Panc1 (cell line): ENCODE results near the gene MREG. TPM values are rescaled to one million over a fixed set of nuclear protein-coding genes. Genes with fewer than 3 reads are reported as not detected.

Experiments
- ATAC-seq: fragments of 200-7000 bp; cut with Tn5 transposase; 2 replicates; pipeline ENCODE4 v1.9.1; 2020; ENCODE audit warnings: mild to moderate bottlenecking, moderate library complexity
- BruUV-seq: library from RNA; stranded (reverse); fragments of 400-500 nt; replicated peaks from 2 replicates; lab custom pipeline; 2021; lab: Mats Ljungman, UMichigan
- CTCF ChIA-PET: fragments of 300-600 bp; sonication (Branson Sonifier 250); formaldehyde crosslinking; loops from one replicate; lab custom pipeline; 2022; ENCODE audit warnings: antibody characterized with exemption; lab: Charles Lee
- POLR2A ChIA-PET: fragments of 300-600 bp; sonication (Branson Sonifier 250); formaldehyde crosslinking; loops from one replicate; lab custom pipeline; 2022; ENCODE audit warnings: antibody characterized with exemption; lab: Charles Lee
- DNase-seq: peaks from one replicate; pipeline ENCODE4 v3.0.0-alpha.2; 2010; ENCODE audit warnings: low read depth, low spot score
- H3K27ac ChIP-seq: 2 replicates; pipeline ENCODE4 v1.5.1; 2011; ENCODE audit warnings: mild to moderate bottlenecking, low read length, inconsistent platforms
- H3K27me3 ChIP-seq: fragments of 200-500 bp; sonication (Bioruptor generic); 2 replicates; pipeline ENCODE4 v1.6.0; 2014; ENCODE audit warnings: low read length, inconsistent platforms; ENCODE audit not compliant: control insufficient read depth, insufficient read depth
- H3K36me3 ChIP-seq: fragments of 200-500 bp; sonication (Bioruptor generic); 2 replicates; pipeline ENCODE4 v1.5.1; 2014; ENCODE audit warnings: inconsistent platforms, mild to moderate bottlenecking, low read length, moderate library complexity; ENCODE audit not compliant: control insufficient read depth, insufficient read depth
- H3K4me1 ChIP-seq: 2 replicates; pipeline ENCODE4 v1.5.1; 2011; ENCODE audit warnings: inconsistent platforms, mild to moderate bottlenecking, low read length, moderate library complexity; ENCODE audit not compliant: control insufficient read depth, insufficient read depth
- H3K4me3 ChIP-seq, 2 experiments: 2 replicates each; pipeline ENCODE4 v1.5.1; 2011 to 2012; ENCODE audit warnings: low read depth in 2 of 2, low read length in 2 of 2, mild to moderate bottlenecking in 2 of 2, inconsistent platforms in 1 of 2, moderate library complexity in 1 of 2
- H3K9me3 ChIP-seq: fragments of 200-500 bp; sonication (Bioruptor generic); 2 replicates; pipeline ENCODE4 v1.5.1; 2014; ENCODE audit warnings: low read depth, mild to moderate bottlenecking, inconsistent platforms, low read length, moderate library complexity; ENCODE audit not compliant: control insufficient read depth, insufficient read depth
- POLR2AphosphoS5 ChIP-seq: IDR thresholded peaks from 2 replicates; pipeline ENCODE4 v1.6.1; 2012; ENCODE audit warnings: mild to moderate bottlenecking, low read depth, low read length, moderate library complexity
- SIN3A ChIP-seq: IDR thresholded peaks from 2 replicates; pipeline ENCODE4 v1.6.1; 2012; ENCODE audit warnings: low read depth, mild to moderate bottlenecking, low read length, moderate library complexity, borderline replicate concordance; ENCODE audit not compliant: insufficient read depth
- TCF7L2 ChIP-seq: IDR thresholded peaks from 2 replicates; pipeline ENCODE4 v1.6.1; 2011; ENCODE audit warnings: mild to moderate bottlenecking, low read depth, low read length, inconsistent platforms
- in situ Hi-C: cut with HindIII; loops from 2 replicates; pipeline ENCODE4 v1.10.0; 2016; ENCODE audit warnings: low sequenced_read_pairs, low pct_unique_long_range_greater_than_20kb
- intact Hi-C: fragments of 100-400 bp; cut with micrococcal nuclease; formaldehyde crosslinking; loops from one replicate; pipeline ENCODE4 v1.10.0; 2022; ENCODE audit not compliant: unreplicated experiment
- total RNA-seq: library from RNA; stranded (reverse); gene quantifications from one replicate; pipeline ENCODE4 v1.2.1, GENCODE V29; 2021; ENCODE audit not compliant: unreplicated experiment
- TF ChIP-seq, protein P1 (sequence below), 2 experiments: IDR thresholded peaks; 2 replicates each; pipeline ENCODE4 v1.6.1; 2011 to 2012; ENCODE audit warnings: low read depth in 2 of 2, control low read depth in 1 of 2, low read length in 1 of 2, mild to moderate bottlenecking in 1 of 2, moderate library complexity in 1 of 2; ENCODE audit not compliant: insufficient read depth in 1 of 2
- TF ChIP-seq, protein P2 (sequence below): fragments of 450-650 bp; IDR thresholded peaks from 2 replicates; pipeline ENCODE4 v1.5.1; 2017; ENCODE audit warnings: mild to moderate bottlenecking

The MREG gene
- total RNA-seq, 1 experiment from 2014 or later = 19.2 TPM

DNA sequence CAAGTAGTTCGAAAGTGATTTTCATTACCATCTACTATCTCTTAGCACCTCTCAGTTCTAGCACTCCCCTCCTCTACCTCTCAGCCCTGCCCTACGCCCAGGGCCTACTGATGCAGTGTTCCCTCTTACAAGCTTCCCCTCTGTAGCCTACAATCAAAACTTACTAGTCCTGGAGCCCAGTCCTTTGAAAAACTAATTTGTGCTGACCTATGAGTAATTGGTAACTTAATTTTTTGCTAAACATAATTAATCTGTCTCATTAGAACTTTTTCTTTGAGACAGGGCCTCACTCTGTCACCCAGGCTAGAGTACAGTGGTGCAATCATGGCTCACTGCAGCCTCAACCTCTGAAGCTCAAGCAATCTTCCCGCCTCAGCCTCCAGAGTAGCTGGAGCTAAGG is 44.9 kb downstream of the MREG start:
- Histone ChIP-seq H3K27ac (no peak overlapping the region), H3K9me3 (no peaks in the 10 kb centered on the region), H3K4me3 (no peak overlapping the region), H3K36me3 (no peaks in the 10 kb centered on the region), H3K4me1 (no peaks in the 10 kb centered on the region), H3K27me3 (no peaks in the 10 kb centered on the region)
- POLR2A ChIA-PET = interaction anchor here (0.6 kb wide), 2 partner anchors 36 to 51 kb away, joined by 3 to 5 read pairs; no protein-coding TSS in a partner anchor
- ATAC-seq (no peak; the same call in 1 of the 2 replicates), DNase-seq (no peak)
- TF ChIP-seq, protein P1, sequence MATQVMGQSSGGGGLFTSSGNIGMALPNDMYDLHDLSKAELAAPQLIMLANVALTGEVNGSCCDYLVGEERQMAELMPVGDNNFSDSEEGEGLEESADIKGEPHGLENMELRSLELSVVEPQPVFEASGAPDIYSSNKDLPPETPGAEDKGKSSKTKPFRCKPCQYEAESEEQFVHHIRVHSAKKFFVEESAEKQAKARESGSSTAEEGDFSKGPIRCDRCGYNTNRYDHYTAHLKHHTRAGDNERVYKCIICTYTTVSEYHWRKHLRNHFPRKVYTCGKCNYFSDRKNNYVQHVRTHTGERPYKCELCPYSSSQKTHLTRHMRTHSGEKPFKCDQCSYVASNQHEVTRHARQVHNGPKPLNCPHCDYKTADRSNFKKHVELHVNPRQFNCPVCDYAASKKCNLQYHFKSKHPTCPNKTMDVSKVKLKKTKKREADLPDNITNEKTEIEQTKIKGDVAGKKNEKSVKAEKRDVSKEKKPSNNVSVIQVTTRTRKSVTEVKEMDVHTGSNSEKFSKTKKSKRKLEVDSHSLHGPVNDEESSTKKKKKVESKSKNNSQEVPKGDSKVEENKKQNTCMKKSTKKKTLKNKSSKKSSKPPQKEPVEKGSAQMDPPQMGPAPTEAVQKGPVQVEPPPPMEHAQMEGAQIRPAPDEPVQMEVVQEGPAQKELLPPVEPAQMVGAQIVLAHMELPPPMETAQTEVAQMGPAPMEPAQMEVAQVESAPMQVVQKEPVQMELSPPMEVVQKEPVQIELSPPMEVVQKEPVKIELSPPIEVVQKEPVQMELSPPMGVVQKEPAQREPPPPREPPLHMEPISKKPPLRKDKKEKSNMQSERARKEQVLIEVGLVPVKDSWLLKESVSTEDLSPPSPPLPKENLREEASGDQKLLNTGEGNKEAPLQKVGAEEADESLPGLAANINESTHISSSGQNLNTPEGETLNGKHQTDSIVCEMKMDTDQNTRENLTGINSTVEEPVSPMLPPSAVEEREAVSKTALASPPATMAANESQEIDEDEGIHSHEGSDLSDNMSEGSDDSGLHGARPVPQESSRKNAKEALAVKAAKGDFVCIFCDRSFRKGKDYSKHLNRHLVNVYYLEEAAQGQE (IDR thresholded peaks at IDR 0.05; ENCODE audit: insufficient read depth in 1 of 2, low read depth in 2 of 2, low read length in 1 of 2) = no peak
- TF ChIP-seq POLR2AphosphoS5 = no peak
- TF ChIP-seq SIN3A = no peak
- TF ChIP-seq TCF7L2 = no peak
- TF ChIP-seq, protein P2, sequence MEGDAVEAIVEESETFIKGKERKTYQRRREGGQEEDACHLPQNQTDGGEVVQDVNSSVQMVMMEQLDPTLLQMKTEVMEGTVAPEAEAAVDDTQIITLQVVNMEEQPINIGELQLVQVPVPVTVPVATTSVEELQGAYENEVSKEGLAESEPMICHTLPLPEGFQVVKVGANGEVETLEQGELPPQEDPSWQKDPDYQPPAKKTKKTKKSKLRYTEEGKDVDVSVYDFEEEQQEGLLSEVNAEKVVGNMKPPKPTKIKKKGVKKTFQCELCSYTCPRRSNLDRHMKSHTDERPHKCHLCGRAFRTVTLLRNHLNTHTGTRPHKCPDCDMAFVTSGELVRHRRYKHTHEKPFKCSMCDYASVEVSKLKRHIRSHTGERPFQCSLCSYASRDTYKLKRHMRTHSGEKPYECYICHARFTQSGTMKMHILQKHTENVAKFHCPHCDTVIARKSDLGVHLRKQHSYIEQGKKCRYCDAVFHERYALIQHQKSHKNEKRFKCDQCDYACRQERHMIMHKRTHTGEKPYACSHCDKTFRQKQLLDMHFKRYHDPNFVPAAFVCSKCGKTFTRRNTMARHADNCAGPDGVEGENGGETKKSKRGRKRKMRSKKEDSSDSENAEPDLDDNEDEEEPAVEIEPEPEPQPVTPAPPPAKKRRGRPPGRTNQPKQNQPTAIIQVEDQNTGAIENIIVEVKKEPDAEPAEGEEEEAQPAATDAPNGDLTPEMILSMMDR = no peak
- in situ Hi-C loops (no loop called here), intact Hi-C loops (no loop called here)
- BruUV-seq = no TSS peak
- CTCF ChIA-PET = no interaction called here

- H3K9me3 ChIP-seq = no peaks in the 10 kb centered on the region
- POLR2A ChIA-PET = interaction anchor here (0.6 kb wide), 1 partner anchor 37 kb away, joined by 3 read pairs; no protein-coding TSS in a partner anchor
- no peak overlapping the region for H3K27ac ChIP-seq
- no TSS peak for BruUV-seq
- in situ Hi-C loops = no loop called here
- no peaks in the 10 kb centered on the region for H3K27me3 ChIP-seq
- DNase-seq = no peak
- no peaks in the 10 kb centered on the region for H3K4me1 ChIP-seq
- TF ChIP-seq, protein P1 (IDR thresholded peaks at IDR 0.05; ENCODE audit: insufficient read depth in 1 of 2, low read depth in 2 of 2, low read length in 1 of 2) = no peak
- no peak for TF ChIP-seq TCF7L2
- no peak for TF ChIP-seq SIN3A
- no peak for TF ChIP-seq POLR2AphosphoS5
- TF ChIP-seq, protein P2 = no peak
- no peaks in the 10 kb centered on the region for H3K36me3 ChIP-seq
- H3K4me3 ChIP-seq = no peak overlapping the region
- intact Hi-C loops = no loop called here
- no peak for ATAC-seq
- CTCF ChIA-PET = no interaction called here
These were observed 45.6 kb downstream of the MREG start for GRCh38 chr2:215967590-215968378.
